HEK293 (cell line): ENCODE data around the gene ANAPC5.

Experiments used
- CTCF ChIA-PET: fragments of 350-600 bp; formaldehyde crosslinking; extraction: SDS; loops from one replicate; lab custom pipeline; 2021; ENCODE audit warnings: antibody characterized with exemption; lab: Yijun Ruan, JAX
- POLR2A ChIA-PET: fragments of 300-600 bp; formaldehyde crosslinking; extraction: SDS; loops from one replicate; lab custom pipeline; 2020; ENCODE audit warnings: antibody characterized with exemption, inconsistent platforms; lab: Yijun Ruan, JAX
- H3K27ac ChIP-seq: fragments of 200-500 bp; sonication (Bioruptor generic); 2 replicates; pipeline ENCODE4 v1.5.1; 2014; ENCODE audit warnings: low read depth, low read length, control low read depth, inconsistent platforms; ENCODE audit errors: extremely low read depth
- H3K36me3 ChIP-seq, 2 experiments: fragments of 200-500 bp in 1 of 2; sonication (Bioruptor generic) in 1 of 2; 1 replicate in 1 of 2; 2 replicates in 1 of 2; pipeline ENCODE4 v1.5.1; 2014 to 2017; ENCODE audit warnings: inconsistent platforms in 2 of 2, low read length in 2 of 2; ENCODE audit not compliant: control insufficient read depth in 2 of 2, insufficient read depth in 1 of 2
- H3K4me1 ChIP-seq: fragments of 200-500 bp; sonication (Bioruptor generic); 2 replicates; pipeline ENCODE4 v1.5.1; 2014; ENCODE audit warnings: mild to moderate bottlenecking, low read length, inconsistent platforms; ENCODE audit not compliant: control insufficient read depth, insufficient read depth
- H3K4me3 ChIP-seq: 2 replicates; pipeline ENCODE4 v1.5.1; 2011; ENCODE audit warnings: low read depth, mild to moderate bottlenecking, control low read depth, low read length, moderate library complexity
- H3K9me3 ChIP-seq: fragments of 200-500 bp; sonication (Bioruptor generic); 2 replicates; pipeline ENCODE4 v1.5.1; 2014; ENCODE audit warnings: low read depth, low read length, inconsistent platforms; ENCODE audit not compliant: control insufficient read depth, insufficient read depth
- SP3 ChIP-seq: fragments of 450-650 bp; formaldehyde crosslinking; IDR thresholded peaks from 2 replicates; pipeline ENCODE4 v1.5.1; 2016; ENCODE audit warnings: missing biosample characterization, missing genetic modification characterization
- SP7 ChIP-seq: fragments of 450-650 bp; formaldehyde crosslinking; IDR thresholded peaks from 2 replicates; pipeline ENCODE4 v1.5.1; 2016; ENCODE audit warnings: missing biosample characterization, missing genetic modification characterization
- YY2 ChIP-seq: fragments of 450-650 bp; formaldehyde crosslinking; IDR thresholded peaks from 2 replicates; pipeline ENCODE4 v1.5.1; 2016; ENCODE audit warnings: missing biosample characterization, missing genetic modification characterization
- ZNF114 ChIP-seq: fragments of 450-650 bp; formaldehyde crosslinking; IDR thresholded peaks from 2 replicates; pipeline ENCODE4 v1.5.0; 2017; ENCODE audit warnings: missing biosample characterization, missing genetic modification characterization
- ZNF121 ChIP-seq: fragments of 450-650 bp; formaldehyde crosslinking; IDR thresholded peaks from 2 replicates; pipeline ENCODE4 v1.5.1; 2016; ENCODE audit warnings: missing biosample characterization, missing genetic modification characterization
- ZNF248 ChIP-seq: fragments of 450-650 bp; formaldehyde crosslinking; IDR thresholded peaks from 2 replicates; pipeline ENCODE4 v1.5.1; 2017; ENCODE audit warnings: missing biosample characterization, missing genetic modification characterization
- ZNF302 ChIP-seq: fragments of 450-650 bp; formaldehyde crosslinking; IDR thresholded peaks from 2 replicates; pipeline ENCODE4 v1.5.1; 2016; ENCODE audit warnings: missing biosample characterization, missing genetic modification characterization, low read depth
- ZNF324 ChIP-seq: fragments of 450-650 bp; formaldehyde crosslinking; IDR thresholded peaks from 2 replicates; pipeline ENCODE4 v1.5.1; 2016; ENCODE audit warnings: missing biosample characterization, missing genetic modification characterization
- ZNF558 ChIP-seq: fragments of 450-650 bp; formaldehyde crosslinking; IDR thresholded peaks from 2 replicates; pipeline ENCODE4 v1.5.1; 2016; ENCODE audit warnings: missing biosample characterization, missing genetic modification characterization
- ZNF571 ChIP-seq: fragments of 450-650 bp; formaldehyde crosslinking; IDR thresholded peaks from 2 replicates; pipeline ENCODE4 v1.5.0; 2017; ENCODE audit warnings: missing biosample characterization, missing genetic modification characterization
- ZNF596 ChIP-seq: fragments of 450-650 bp; IDR thresholded peaks from 2 replicates; pipeline ENCODE4 v1.5.0; 2018; ENCODE audit warnings: missing biosample characterization, mild to moderate bottlenecking, missing genetic modification characterization, moderate library complexity
- ZNF621 ChIP-seq: fragments of 450-650 bp; formaldehyde crosslinking; IDR thresholded peaks from 2 replicates; pipeline ENCODE4 v1.5.1; 2017; ENCODE audit warnings: missing biosample characterization, missing genetic modification characterization
- ZNF624 ChIP-seq: fragments of 450-650 bp; formaldehyde crosslinking; IDR thresholded peaks from 2 replicates; pipeline ENCODE4 v1.5.1; 2017; ENCODE audit warnings: missing biosample characterization, missing genetic modification characterization
- ZNF747 ChIP-seq: fragments of 450-650 bp; formaldehyde crosslinking; IDR thresholded peaks from 2 replicates; pipeline ENCODE4 v1.5.1; 2016; ENCODE audit warnings: missing biosample characterization, missing genetic modification characterization
- ZNF785 ChIP-seq: fragments of 450-650 bp; formaldehyde crosslinking; IDR thresholded peaks from 2 replicates; pipeline ENCODE4 v1.5.1; 2016; ENCODE audit warnings: missing biosample characterization, missing genetic modification characterization
- ZNF791 ChIP-seq: fragments of 450-650 bp; formaldehyde crosslinking; IDR thresholded peaks from 2 replicates; pipeline ENCODE4 v1.5.1; 2016; ENCODE audit warnings: missing biosample characterization, missing genetic modification characterization
- ZSCAN30 ChIP-seq: fragments of 450-650 bp; IDR thresholded peaks from 2 replicates; pipeline ENCODE4 v1.5.1; 2018; ENCODE audit warnings: missing biosample characterization, mild to moderate bottlenecking, missing genetic modification characterization, moderate library complexity
- ZXDB ChIP-seq: fragments of 450-650 bp; formaldehyde crosslinking; IDR thresholded peaks from 2 replicates; pipeline ENCODE4 v1.5.1; 2016; ENCODE audit warnings: missing biosample characterization, missing genetic modification characterization
- TF ChIP-seq, protein P1 (sequence below): fragments of 450-650 bp; formaldehyde crosslinking; IDR thresholded peaks from 2 replicates; pipeline ENCODE4 v1.5.1; 2016; ENCODE audit warnings: missing biosample characterization, missing genetic modification characterization
- TF ChIP-seq, protein P2 (sequence below): fragments of 450-650 bp; formaldehyde crosslinking; IDR thresholded peaks from 2 replicates; pipeline ENCODE4 v1.5.1; 2016; ENCODE audit warnings: missing biosample characterization, missing genetic modification characterization
- TF ChIP-seq, protein P3 (sequence below): fragments of 450-650 bp; formaldehyde crosslinking; IDR thresholded peaks from 2 replicates; pipeline ENCODE4 v1.5.1; 2016; ENCODE audit warnings: missing biosample characterization, missing genetic modification characterization
- TF ChIP-seq, protein P4 (sequence below): fragments of 450-650 bp; formaldehyde crosslinking; IDR thresholded peaks from 2 replicates; pipeline ENCODE4; 2016; ENCODE audit warnings: missing biosample characterization, missing genetic modification characterization
- TF ChIP-seq, protein P5 (sequence below): fragments of 450-650 bp; IDR thresholded peaks from 2 replicates; pipeline ENCODE4 v1.5.1; 2018; ENCODE audit warnings: missing biosample characterization, missing genetic modification characterization

ANAPC5 gene

DNA sequence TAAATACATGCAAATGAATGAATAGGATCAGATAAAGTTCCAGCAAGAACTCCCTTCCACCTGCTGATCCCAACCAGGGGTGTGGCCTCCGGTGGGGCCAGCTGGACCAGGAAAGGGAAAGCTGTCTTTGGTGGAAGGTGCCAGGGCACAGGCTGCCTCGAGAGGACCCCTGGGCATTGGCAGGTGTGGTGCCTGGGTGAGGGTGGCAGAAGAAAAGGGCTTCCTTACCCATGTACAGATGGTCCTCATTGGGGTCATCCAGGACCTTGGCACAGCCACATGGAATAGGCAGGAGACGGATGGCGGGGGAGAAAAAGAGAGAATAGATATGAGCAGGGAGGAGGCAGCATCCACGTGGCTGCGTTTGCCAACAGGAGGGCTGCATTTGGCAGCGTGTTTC lies 92.1 kb downstream of the ANAPC5 start:
- H3K36me3 ChIP-seq, result peaks cover 29 to 47% of the 10 kb centered on the region in 2 experiments; a peak in 2 of 3 replicates
- TF ChIP-seq, protein P1, sequence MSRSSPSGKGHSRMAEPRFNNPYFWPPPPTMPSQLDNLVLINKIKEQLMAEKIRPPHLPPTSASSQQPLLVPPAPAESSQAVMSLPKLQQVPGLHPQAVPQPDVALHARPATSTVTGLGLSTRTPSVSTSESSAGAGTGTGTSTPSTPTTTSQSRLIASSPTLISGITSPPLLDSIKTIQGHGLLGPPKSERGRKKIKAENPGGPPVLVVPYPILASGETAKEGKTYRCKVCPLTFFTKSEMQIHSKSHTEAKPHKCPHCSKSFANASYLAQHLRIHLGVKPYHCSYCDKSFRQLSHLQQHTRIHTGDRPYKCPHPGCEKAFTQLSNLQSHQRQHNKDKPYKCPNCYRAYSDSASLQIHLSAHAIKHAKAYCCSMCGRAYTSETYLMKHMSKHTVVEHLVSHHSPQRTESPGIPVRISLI (tag by site-specific recombination), result no peak
- TF ChIP-seq ZXDB (tag by site-specific recombination) (no peak), ZNF571 (no peak), ZNF114 (tag by site-specific recombination) (no peak), ZNF324 (tag by site-specific recombination) (no peak), ZNF596 (tag by site-specific recombination) (no peak), SP3 (tag by site-specific recombination) (no peak), ZNF747 (tag by site-specific recombination) (no peak), ZNF248 (tag by site-specific recombination) (no peak), SP7 (tag by site-specific recombination) (no peak), ZNF791 (tag by site-specific recombination) (no peak), YY2 (no peak), ZNF785 (tag by site-specific recombination) (no peak), ZNF121 (no peak), ZNF302 (no peak)
- TF ChIP-seq, protein P2, sequence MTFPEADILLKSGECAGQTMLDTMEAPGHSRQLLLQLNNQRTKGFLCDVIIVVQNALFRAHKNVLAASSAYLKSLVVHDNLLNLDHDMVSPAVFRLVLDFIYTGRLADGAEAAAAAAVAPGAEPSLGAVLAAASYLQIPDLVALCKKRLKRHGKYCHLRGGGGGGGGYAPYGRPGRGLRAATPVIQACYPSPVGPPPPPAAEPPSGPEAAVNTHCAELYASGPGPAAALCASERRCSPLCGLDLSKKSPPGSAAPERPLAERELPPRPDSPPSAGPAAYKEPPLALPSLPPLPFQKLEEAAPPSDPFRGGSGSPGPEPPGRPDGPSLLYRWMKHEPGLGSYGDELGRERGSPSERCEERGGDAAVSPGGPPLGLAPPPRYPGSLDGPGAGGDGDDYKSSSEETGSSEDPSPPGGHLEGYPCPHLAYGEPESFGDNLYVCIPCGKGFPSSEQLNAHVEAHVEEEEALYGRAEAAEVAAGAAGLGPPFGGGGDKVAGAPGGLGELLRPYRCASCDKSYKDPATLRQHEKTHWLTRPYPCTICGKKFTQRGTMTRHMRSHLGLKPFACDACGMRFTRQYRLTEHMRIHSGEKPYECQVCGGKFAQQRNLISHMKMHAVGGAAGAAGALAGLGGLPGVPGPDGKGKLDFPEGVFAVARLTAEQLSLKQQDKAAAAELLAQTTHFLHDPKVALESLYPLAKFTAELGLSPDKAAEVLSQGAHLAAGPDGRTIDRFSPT, result no peak
- no peak overlapping the region for H3K27ac ChIP-seq
- H3K4me1 ChIP-seq, result no peaks in the 10 kb centered on the region
- no peaks in the 10 kb centered on the region for H3K9me3 ChIP-seq
- ChIA-PET CTCF (no interaction called here), POLR2A (no interaction called here)
- H3K4me3 ChIP-seq, result no peak overlapping the region

DNA sequence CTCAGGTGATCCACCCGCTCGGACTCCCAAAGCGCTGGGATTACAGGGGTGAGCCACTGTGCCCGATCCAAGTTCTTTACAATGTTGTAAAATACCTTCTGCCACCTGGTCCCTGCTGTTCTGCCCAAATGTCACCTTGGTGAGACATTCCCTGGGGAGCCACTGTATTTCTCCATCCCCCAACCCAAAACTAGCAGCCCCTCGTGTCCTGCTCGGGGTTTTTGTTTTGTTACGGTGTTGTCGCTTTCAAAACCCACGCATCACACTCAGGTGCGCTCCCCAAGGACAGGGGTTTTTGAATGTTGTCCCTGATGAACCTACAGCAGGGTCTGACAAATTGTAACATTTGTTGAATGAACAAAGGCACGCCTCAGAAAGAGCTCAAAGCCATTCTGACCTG lies 93.1 kb downstream of the ANAPC5 start:
- Histone ChIP-seq H3K4me1 (no peaks in the 10 kb centered on the region), H3K36me3 (peaks cover 29 to 52% of the 10 kb centered on the region in 2 experiments; a peak in 2 of 3 replicates), H3K9me3 (no peaks in the 10 kb centered on the region), H3K27ac (no peak overlapping the region), H3K4me3 (no peak overlapping the region)
- TF ChIP-seq ZNF624 (tag by site-specific recombination), result no peak
- no peak for TF ChIP-seq ZSCAN30
- TF ChIP-seq, protein P3, sequence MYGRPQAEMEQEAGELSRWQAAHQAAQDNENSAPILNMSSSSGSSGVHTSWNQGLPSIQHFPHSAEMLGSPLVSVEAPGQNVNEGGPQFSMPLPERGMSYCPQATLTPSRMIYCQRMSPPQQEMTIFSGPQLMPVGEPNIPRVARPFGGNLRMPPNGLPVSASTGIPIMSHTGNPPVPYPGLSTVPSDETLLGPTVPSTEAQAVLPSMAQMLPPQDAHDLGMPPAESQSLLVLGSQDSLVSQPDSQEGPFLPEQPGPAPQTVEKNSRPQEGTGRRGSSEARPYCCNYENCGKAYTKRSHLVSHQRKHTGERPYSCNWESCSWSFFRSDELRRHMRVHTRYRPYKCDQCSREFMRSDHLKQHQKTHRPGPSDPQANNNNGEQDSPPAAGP (tag by site-specific recombination), result no peak
- TF ChIP-seq ZNF121, result no peak
- no peak for TF ChIP-seq ZNF621 (tag by site-specific recombination)
- TF ChIP-seq ZNF558, result no peak
- TF ChIP-seq, protein P4, sequence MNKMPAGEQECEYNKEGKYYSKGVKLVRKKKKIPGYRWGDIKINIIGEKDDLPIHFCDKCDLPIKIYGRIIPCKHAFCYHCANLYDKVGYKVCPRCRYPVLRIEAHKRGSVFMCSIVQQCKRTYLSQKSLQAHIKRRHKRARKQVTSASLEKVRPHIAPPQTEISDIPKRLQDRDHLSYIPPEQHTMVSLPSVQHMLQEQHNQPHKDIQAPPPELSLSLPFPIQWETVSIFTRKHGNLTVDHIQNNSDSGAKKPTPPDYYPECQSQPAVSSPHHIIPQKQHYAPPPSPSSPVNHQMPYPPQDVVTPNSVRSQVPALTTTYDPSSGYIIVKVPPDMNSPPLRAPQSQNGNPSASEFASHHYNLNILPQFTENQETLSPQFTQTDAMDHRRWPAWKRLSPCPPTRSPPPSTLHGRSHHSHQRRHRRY (tag by site-specific recombination), result no peak
- TF ChIP-seq, protein P5, sequence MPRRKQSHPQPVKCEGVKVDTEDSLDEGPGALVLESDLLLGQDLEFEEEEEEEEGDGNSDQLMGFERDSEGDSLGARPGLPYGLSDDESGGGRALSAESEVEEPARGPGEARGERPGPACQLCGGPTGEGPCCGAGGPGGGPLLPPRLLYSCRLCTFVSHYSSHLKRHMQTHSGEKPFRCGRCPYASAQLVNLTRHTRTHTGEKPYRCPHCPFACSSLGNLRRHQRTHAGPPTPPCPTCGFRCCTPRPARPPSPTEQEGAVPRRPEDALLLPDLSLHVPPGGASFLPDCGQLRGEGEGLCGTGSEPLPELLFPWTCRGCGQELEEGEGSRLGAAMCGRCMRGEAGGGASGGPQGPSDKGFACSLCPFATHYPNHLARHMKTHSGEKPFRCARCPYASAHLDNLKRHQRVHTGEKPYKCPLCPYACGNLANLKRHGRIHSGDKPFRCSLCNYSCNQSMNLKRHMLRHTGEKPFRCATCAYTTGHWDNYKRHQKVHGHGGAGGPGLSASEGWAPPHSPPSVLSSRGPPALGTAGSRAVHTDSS, result no peak
- no peak for TF ChIP-seq ZNF747 (tag by site-specific recombination)
- ChIA-PET POLR2A (no interaction called here), CTCF (no interaction called here)
